Trophoblast cell (in vitro differentiated cells and primary cell): ENCODE data around the gene KATNBL1.

ENCODE experiments used
- DNase-seq, 2 donors: peaks; one replicate each; pipeline ENCODE4 v3.0.0-alpha.2; 2016
- H2AFZ ChIP-seq: 2 replicates; pipeline ENCODE4 v1.6.1; 2013; ENCODE audit warnings: low read length, moderate library complexity, mild to moderate bottlenecking; ENCODE audit not compliant: insufficient read depth, poor library complexity
- H2AK5ac ChIP-seq: 2 replicates; pipeline ENCODE4 v1.6.1; 2013; ENCODE audit warnings: mild to moderate bottlenecking, low read length
- H2BK120ac ChIP-seq: 2 replicates; pipeline ENCODE4 v1.6.1; 2013; ENCODE audit warnings: low read length, mild to moderate bottlenecking, moderate library complexity; ENCODE audit not compliant: insufficient read depth, poor library complexity
- H2BK12ac ChIP-seq: 2 replicates; pipeline ENCODE4 v1.6.1; 2013; ENCODE audit warnings: mild to moderate bottlenecking, low read length, moderate library complexity
- H2BK5ac ChIP-seq: 2 replicates; pipeline ENCODE4 v1.6.1; 2013; ENCODE audit warnings: low read length, low read depth, moderate library complexity, mild to moderate bottlenecking; ENCODE audit not compliant: poor library complexity
- H3K14ac ChIP-seq: 2 replicates; pipeline ENCODE4 v1.6.1; 2013; ENCODE audit warnings: mild to moderate bottlenecking, low read length
- H3K18ac ChIP-seq: 2 replicates; pipeline ENCODE4 v1.6.1; 2013; ENCODE audit warnings: mild to moderate bottlenecking, low read length
- H3K23ac ChIP-seq: 2 replicates; pipeline ENCODE4 v1.6.1; 2013; ENCODE audit warnings: low read length
- H3K27ac ChIP-seq: 2 replicates; pipeline ENCODE4 v1.5.1; 2013; ENCODE audit warnings: low read depth, mild to moderate bottlenecking, inconsistent platforms, low read length, moderate library complexity
- H3K27me3 ChIP-seq: 2 replicates; pipeline ENCODE4 v1.6.1; 2013; ENCODE audit warnings: inconsistent platforms, mild to moderate bottlenecking, low read length, moderate library complexity; ENCODE audit not compliant: insufficient read depth
- H3K36me3 ChIP-seq, 2 experiments: 1 replicate in 1 of 2; 2 replicates in 1 of 2; pipeline ENCODE4 v1.6.1; 2013; ENCODE audit warnings: low read length in 2 of 2, mild to moderate bottlenecking in 2 of 2, moderate library complexity in 1 of 2; ENCODE audit not compliant: insufficient read depth in 2 of 2, control insufficient read depth in 1 of 2
- H3K4ac ChIP-seq: 2 replicates; pipeline ENCODE4 v1.6.1; 2013; ENCODE audit warnings: low read depth, mild to moderate bottlenecking, low read length, moderate library complexity
- H3K4me1 ChIP-seq, 2 experiments: 1 replicate in 1 of 2; 2 replicates in 1 of 2; pipeline ENCODE4 v1.6.1; 2013; ENCODE audit warnings: low read length in 2 of 2, mild to moderate bottlenecking in 2 of 2, moderate library complexity in 1 of 2; ENCODE audit not compliant: insufficient read depth in 2 of 2, control insufficient read depth in 1 of 2
- H3K4me2 ChIP-seq: 2 replicates; pipeline ENCODE4 v1.6.1; 2013; ENCODE audit warnings: inconsistent platforms, mild to moderate bottlenecking, low read length, moderate library complexity
- H3K4me3 ChIP-seq: 2 replicates; pipeline ENCODE4 v1.5.1; 2013; ENCODE audit warnings: mild to moderate bottlenecking, low read depth, low read length, inconsistent platforms
- H3K79me1 ChIP-seq: one replicate; pipeline ENCODE4 v1.6.1; 2013; ENCODE audit warnings: low read length
- H3K79me2 ChIP-seq: 2 replicates; pipeline ENCODE4 v1.6.1; 2013; ENCODE audit warnings: low read length, mild to moderate bottlenecking; ENCODE audit not compliant: control insufficient read depth, insufficient read depth, poor library complexity
- H3K9ac ChIP-seq: 2 replicates; pipeline ENCODE4 v1.6.1; 2013; ENCODE audit warnings: mild to moderate bottlenecking, low read length
- H3K9me3 ChIP-seq: 2 replicates; pipeline ENCODE4 v1.6.1; 2013; ENCODE audit warnings: low read depth, mild to moderate bottlenecking, control low read depth, inconsistent platforms, low read length; ENCODE audit not compliant: insufficient read depth
- H4K12ac ChIP-seq: 2 replicates; pipeline ENCODE4 v1.6.1; 2013; ENCODE audit warnings: low read depth, mild to moderate bottlenecking, low read length, moderate library complexity
- H4K8ac ChIP-seq: 2 replicates; pipeline ENCODE4 v1.6.1; 2013; ENCODE audit warnings: low read depth, mild to moderate bottlenecking, low read length, moderate library complexity
- H4K91ac ChIP-seq: one replicate; pipeline ENCODE4 v1.6.1; 2013; ENCODE audit warnings: low read depth, mild to moderate bottlenecking, low read length, moderate library complexity
- WGBS: extraction: QIAGEN DNeasy Blood & Tissue Kit; methylation state at CpG from one replicate; pipeline ENCODE4 v1.1.7; 2013; ENCODE audit warnings: missing lambda C conversion rate; ENCODE audit not compliant: insufficient read length, insufficient coverage; ENCODE audit errors: extremely low coverage; 5-methylcytosine and 5-hydroxymethylcytosine counted together

Gene KATNBL1

DNA sequence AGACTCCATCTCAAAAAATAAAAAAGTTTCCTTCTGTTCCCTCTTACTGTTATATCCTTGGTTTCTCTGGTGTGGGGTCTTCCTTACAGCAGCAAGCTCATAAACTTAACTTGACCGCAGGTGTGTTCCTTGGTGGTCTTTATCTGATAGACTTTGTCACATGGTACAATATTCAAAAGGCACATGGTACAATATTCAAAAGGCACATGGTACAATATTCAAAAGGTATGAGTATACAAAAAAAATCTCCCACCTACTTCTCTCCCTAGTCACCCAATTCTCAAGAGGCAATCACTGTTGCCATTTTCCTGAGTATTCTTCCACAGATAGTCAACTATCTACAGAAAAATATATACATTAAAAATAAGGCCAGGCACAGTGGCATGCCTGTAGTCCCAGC lies 103.5 kb downstream of the KATNBL1 start:
- Histone ChIP-seq H2AK5ac (no peak overlapping the region), H3K36me3 (no peaks in the 10 kb centered on the region), H3K9ac (no peak overlapping the region), H3K27me3 (no peaks in the 10 kb centered on the region), H2BK12ac (no peak overlapping the region), H3K79me2 (peaks cover 4% of the 10 kb centered on the region), H3K18ac (no peak overlapping the region), H2AFZ (no peak overlapping the region), H3K14ac (no peak overlapping the region), H3K23ac (no peak overlapping the region), H3K79me1 (peaks cover 2% of the 10 kb centered on the region), H3K4me1 (peaks cover 0 to 3% of the 10 kb centered on the region in 2 experiments), H4K12ac (no peak overlapping the region), H3K4me3 (no peak overlapping the region), H4K8ac (no peak overlapping the region), H4K91ac (no peak overlapping the region), H3K27ac (no peak overlapping the region), H3K9me3 (no peaks in the 10 kb centered on the region), H3K4ac (no peak overlapping the region), H2BK5ac (no peak overlapping the region), H2BK120ac (no peak overlapping the region), H3K4me2 (no peak overlapping the region)
- WGBS = no CpG with 5 or more reads among the region's 1 CpG
- no peak for DNase-seq

DNA sequence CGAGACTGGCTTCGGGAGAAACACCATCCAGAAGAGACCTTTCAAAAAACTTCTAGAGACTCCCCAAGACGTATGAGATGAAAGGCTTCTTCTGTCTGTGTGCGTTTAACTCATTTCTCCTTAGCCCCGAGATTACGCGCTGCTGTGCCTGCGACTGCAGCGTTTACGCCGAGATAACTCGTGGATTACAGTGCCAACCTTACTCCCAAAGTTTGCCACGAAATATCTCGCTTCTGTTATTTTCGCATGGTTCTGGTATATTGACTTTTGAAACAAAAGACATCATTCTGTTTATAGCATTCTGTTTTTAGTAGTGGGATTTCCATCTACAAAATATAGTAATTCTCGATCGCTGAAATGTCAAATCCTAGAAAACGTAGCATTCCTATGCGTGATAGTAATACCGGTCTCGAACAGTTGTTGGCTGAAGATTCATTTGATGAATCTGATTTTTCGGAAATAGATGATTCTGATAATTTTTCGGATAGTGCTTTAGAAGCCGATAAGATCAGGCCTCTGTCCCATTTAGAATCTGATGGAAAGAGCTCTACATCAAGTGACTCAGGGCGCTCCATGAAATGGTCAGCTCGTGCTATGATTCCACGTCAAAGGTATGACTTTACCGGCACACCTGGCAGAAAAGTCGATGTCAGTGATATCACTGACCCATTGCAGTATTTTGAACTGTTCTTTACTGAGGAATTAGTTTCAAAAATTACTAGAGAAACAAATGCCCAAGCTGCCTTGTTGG lies 107.5 kb downstream of the KATNBL1 start:
- Histone ChIP-seq H4K91ac (peak overlapping the region; percentile 15), H3K4me3 (peak overlapping the region; percentile 75), H3K4ac (no peak overlapping the region), H3K9me3 (no peaks in the 10 kb centered on the region), H4K8ac (peak overlapping the region; percentile 74), H3K79me2 (peaks cover 9% of the 10 kb centered on the region), H2BK12ac (no peak overlapping the region), H4K12ac (no peak overlapping the region), H3K4me1 (peaks cover 0 to 3% of the 10 kb centered on the region in 2 experiments), H3K4me2 (peak overlapping the region; percentile 93), H3K27me3 (no peaks in the 10 kb centered on the region), H2BK5ac (no peak overlapping the region), H3K36me3 (no peaks in the 10 kb centered on the region), H3K27ac (peak overlapping the region; percentile 37), H3K23ac (no peak overlapping the region), H3K9ac (peak overlapping the region; percentile 82), H3K79me1 (peaks cover 4% of the 10 kb centered on the region), H3K14ac (peak overlapping the region; percentile 20), H2AFZ (peak overlapping the region; percentile 78), H2AK5ac (no peak overlapping the region), H2BK120ac (no peak overlapping the region), H3K18ac (no peak overlapping the region)
- peak; percentile 71 to 90 for DNase-seq
- WGBS = no CpG with 5 or more reads among the region's 29 CpGs

DNA sequence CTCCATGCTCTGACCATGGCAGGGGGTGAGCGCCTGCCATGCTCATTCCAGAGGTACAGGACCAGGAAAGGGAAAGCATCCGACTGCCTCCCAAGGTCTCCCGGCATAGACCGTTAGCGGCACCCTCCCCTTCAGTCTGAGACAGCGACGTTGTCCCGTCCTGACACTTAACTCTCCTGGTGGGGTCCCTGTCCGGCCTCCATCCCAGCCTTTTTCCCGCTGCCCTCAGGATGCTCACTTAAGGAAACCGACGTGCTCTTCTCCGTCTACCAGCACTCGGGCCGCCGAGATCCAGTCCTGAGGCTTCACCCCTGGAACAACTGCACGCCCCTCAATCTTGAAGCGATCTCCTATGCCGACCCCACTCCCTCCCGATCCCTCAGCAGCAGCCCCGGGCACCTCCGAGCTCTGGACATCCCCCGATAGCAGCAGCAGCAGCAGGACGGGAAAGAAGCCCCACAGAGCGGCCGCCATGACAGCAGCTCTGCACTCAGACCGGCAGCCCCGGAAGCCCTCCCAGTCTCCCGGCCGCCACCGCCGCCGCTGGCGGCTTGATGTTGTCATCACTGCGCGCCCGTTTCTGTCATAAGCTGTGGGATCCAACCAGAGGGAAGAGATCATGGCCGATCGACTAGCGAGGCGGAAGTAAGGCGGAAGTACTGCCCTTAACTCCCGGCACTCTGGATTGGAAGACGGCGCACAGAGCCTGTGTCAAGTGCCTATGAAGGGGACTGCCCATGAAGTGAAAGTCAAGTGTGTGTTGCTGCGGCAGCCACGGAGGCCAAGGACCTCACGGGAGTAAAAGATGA lies 108.3 kb downstream of the KATNBL1 start, which contains the start of the genes EMC7 and PGBD4:
TSS of gene EMC7 (minus strand) at position 497 of the 809 bp plus-strand sequence. CDS start at position 474, 23 bp downstream.
TSS of gene PGBD4 (plus strand) at position 718 of the 809 bp plus-strand sequence. CDS start 449 bp downstream, outside the sequence.
- Histone ChIP-seq H4K12ac (peak within 1 kb of the TSS; percentile 99), H3K18ac (peak within 1 kb of the TSS; percentile 90), H3K27ac (peak within 1 kb of the TSS; percentile 37), H3K23ac (no peak within 1 kb of the TSS), H2BK12ac (no peak within 1 kb of the TSS), H3K9me3 (no peaks in the 10 kb centered on the region), H3K27me3 (no peaks in the 10 kb centered on the region), H3K9ac (peak within 1 kb of the TSS; percentile 82), H3K14ac (peak within 1 kb of the TSS; percentile 87), H3K4me2 (peak within 1 kb of the TSS; percentile 98), H2AK5ac (peak within 1 kb of the TSS; percentile 83), H3K4me3 (peak within 1 kb of the TSS; percentile 84), H3K79me1 (peaks cover 4% of the 10 kb centered on the region), H4K8ac (peak within 1 kb of the TSS; percentile 95), H3K79me2 (peaks cover 9% of the 10 kb centered on the region), H2AFZ (peak within 1 kb of the TSS; percentile 94), H2BK5ac (peak within 1 kb of the TSS; percentile 78), H4K91ac (peak within 1 kb of the TSS; percentile 74), H3K4me1 (peaks cover 0 to 3% of the 10 kb centered on the region in 2 experiments), H3K4ac (peak within 1 kb of the TSS; percentile 84), H2BK120ac (peak within 1 kb of the TSS; percentile 57), H3K36me3 (no peaks in the 10 kb centered on the region)
- peak; percentile 99 for DNase-seq
- WGBS = no CpG with 5 or more reads among the region's 48 CpGs

DNA sequence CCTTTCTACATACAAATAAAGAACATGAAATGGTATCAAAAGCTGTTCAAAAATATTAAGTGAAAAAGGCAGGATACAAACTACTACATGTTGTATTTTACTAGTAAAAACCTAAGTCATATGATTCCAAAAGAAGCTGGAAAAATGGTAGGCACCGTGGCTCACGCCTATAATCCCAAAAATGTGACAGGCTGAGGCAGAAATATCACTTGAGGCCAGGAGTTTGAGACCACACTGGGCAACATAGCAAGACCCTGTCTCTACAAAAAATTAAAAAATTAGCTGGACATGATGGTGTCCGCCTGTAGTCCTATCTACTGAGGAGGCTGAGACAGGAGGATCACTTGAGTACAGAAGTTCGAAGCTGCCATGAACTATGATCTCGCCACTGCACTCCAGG lies 110.0 kb downstream of the KATNBL1 start:
- no peak overlapping the region for H4K12ac ChIP-seq
- H3K36me3 ChIP-seq = peaks cover 0 to 2% of the 10 kb centered on the region in 2 experiments

More for the DNA sequence above, 110.0 kb downstream of the KATNBL1 start:
- H3K4me2 ChIP-seq = no peak overlapping the region
- H2BK120ac ChIP-seq = no peak overlapping the region
- H2BK5ac ChIP-seq = no peak overlapping the region
- no peak overlapping the region for H3K27ac ChIP-seq
- no peak for DNase-seq
- H4K8ac ChIP-seq = no peak overlapping the region
- no peak overlapping the region for H3K14ac ChIP-seq
- H3K4ac ChIP-seq = no peak overlapping the region
- no peak overlapping the region for H3K23ac ChIP-seq
- no peak overlapping the region for H2AK5ac ChIP-seq
- no peak overlapping the region for H2BK12ac ChIP-seq
- no peak overlapping the region for H3K18ac ChIP-seq
- H4K91ac ChIP-seq = no peak overlapping the region
- H3K9ac ChIP-seq = no peak overlapping the region
- peaks cover 1% of the 10 kb centered on the region for H3K9me3 ChIP-seq
- no peak overlapping the region for H2AFZ ChIP-seq
- H3K79me1 ChIP-seq = peaks cover 4% of the 10 kb centered on the region
- no CpG with 5 or more reads among the region's 5 CpGs for WGBS
- H3K4me1 ChIP-seq = peaks cover 0 to 3% of the 10 kb centered on the region in 2 experiments
- H3K79me2 ChIP-seq = peaks cover 9% of the 10 kb centered on the region
- no peaks in the 10 kb centered on the region for H3K27me3 ChIP-seq
- no peak overlapping the region for H3K4me3 ChIP-seq
